HFFc6 (cell line): ENCODE results near the gene DNAJC21. TPM values are rescaled to one million over a fixed set of nuclear protein-coding genes. Genes with fewer than 3 reads are reported as not detected.

Experiments used
- DNase-seq: peaks from one replicate; pipeline ENCODE4 v3.0.0-alpha.2; 2018
- H3K27ac Mint-ChIP-seq: 2 replicates; pipeline ENCODE4 v1.8.0; 2020; ENCODE audit warnings: mild to moderate bottlenecking, mixed read lengths
- H3K27me3 Mint-ChIP-seq: 2 replicates; pipeline ENCODE4 v1.8.0; 2021; ENCODE audit warnings: mild to moderate bottlenecking, moderate library complexity, mixed read lengths; ENCODE audit not compliant: insufficient read depth
- H3K36me3 Mint-ChIP-seq: 2 replicates; pipeline ENCODE4 v1.8.0; 2021; ENCODE audit warnings: low read depth, mixed read lengths
- H3K4me1 Mint-ChIP-seq: 2 replicates; pipeline ENCODE4 v1.8.0; 2020; ENCODE audit warnings: low read depth, mixed read lengths
- H3K4me3 Mint-ChIP-seq: 2 replicates; pipeline ENCODE4 v1.8.0; 2020; ENCODE audit warnings: mild to moderate bottlenecking, moderate library complexity, mixed read lengths
- H3K9me3 Mint-ChIP-seq: 2 replicates; pipeline ENCODE4 v1.8.0; 2020; ENCODE audit warnings: mild to moderate bottlenecking, mixed read lengths
- total RNA-seq, 6 experiments: library from RNA; stranded (reverse); fragmentation: NEBNext Ultra II Directional; extraction: Animal tissue kit (Norgen Biotek cat#: 25700); gene quantifications; 2 replicates in 1 of 6; 3 replicates in 5 of 6; pipeline ENCODE4 v1.2.3, GENCODE V29; 2021
- TF ChIP-seq, protein P1 (sequence below): fragments of 200-600 bp; sonication (generic); IDR thresholded peaks from 2 replicates; pipeline ENCODE4 v1.5.0; 2021; ENCODE audit warnings: antibody characterized with exemption, mild to moderate bottlenecking

The DNAJC21 gene
- total RNA-seq, 6 experiments from 2014 or later = 38.2 to 46.8 (median 45.9) TPM

DNA sequence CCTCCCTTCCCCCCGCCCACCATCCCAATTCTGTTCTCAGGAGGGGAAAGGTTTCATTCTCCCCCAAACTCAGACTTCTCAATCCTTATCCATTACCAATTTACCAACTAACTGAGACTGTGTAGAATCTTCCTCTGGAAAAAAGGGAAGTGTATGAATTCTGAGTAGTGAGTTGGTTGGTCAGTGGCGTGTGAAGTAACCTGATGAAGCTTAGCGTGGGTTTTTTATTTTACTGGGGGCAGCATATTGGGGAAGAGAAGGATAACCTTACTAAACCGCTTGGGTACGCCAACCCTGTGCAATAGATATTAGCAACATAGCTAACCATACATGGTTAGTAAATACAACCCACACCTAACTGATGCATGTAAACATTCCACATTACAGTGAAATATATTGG is 1.1 kb upstream of the DNAJC21 start:
- TF ChIP-seq, protein P1, sequence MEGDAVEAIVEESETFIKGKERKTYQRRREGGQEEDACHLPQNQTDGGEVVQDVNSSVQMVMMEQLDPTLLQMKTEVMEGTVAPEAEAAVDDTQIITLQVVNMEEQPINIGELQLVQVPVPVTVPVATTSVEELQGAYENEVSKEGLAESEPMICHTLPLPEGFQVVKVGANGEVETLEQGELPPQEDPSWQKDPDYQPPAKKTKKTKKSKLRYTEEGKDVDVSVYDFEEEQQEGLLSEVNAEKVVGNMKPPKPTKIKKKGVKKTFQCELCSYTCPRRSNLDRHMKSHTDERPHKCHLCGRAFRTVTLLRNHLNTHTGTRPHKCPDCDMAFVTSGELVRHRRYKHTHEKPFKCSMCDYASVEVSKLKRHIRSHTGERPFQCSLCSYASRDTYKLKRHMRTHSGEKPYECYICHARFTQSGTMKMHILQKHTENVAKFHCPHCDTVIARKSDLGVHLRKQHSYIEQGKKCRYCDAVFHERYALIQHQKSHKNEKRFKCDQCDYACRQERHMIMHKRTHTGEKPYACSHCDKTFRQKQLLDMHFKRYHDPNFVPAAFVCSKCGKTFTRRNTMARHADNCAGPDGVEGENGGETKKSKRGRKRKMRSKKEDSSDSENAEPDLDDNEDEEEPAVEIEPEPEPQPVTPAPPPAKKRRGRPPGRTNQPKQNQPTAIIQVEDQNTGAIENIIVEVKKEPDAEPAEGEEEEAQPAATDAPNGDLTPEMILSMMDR = no peak
- Mint-ChIP-seq H3K36me3 (peaks cover 32% of the 10 kb centered on the region), H3K27me3 (no peaks in the 10 kb centered on the region; the same call in 1 of the 2 replicates), H3K27ac (no peak overlapping the region), H3K9me3 (no peaks in the 10 kb centered on the region), H3K4me1 (peaks cover 39% of the 10 kb centered on the region), H3K4me3 (no peak overlapping the region)
- no peak for DNase-seq

DNA sequence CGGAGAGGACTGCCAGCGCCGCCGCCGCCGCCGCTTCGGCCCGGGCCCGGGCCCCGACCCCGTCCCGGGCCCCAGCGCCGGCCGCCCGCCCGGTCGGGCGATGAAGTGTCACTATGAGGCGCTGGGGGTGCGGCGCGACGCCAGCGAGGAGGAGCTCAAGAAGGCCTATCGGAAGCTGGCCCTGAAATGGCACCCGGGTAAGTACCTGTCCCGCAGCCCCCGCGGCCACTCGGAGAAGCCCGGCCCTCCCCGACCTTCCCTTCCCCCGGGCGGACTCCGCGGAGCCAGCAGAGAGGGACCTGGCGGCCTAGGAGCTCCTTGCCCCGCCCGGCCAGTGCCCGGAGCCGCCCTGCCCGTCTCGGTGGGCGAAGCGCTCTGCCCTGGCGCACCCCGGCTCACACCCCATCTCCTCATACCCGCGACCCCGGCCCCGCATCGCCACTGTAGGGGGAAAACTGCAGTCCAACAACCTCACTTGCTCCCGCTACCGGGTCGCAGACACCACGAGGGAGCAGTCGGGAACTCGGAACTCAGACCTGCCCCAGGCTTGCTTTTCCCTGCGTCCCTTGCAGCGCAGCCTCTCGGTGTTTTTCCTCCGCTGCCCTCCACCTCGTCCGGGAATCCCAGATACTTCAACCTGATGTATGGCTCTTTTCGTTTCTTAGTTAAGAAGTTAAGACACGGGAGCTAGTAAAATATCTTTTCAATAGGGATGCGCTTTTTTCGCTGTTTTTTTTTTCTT is 532 bp downstream of the DNAJC21 start:
- Mint-ChIP-seq H3K27ac (peak overlapping the region; percentile 74), H3K4me3 (peak overlapping the region; percentile 86), H3K4me1 (peaks cover 29% of the 10 kb centered on the region), H3K36me3 (peaks cover 28% of the 10 kb centered on the region), H3K27me3 (no peaks in the 10 kb centered on the region; the same call in none of the 2 replicates), H3K9me3 (no peaks in the 10 kb centered on the region)
- DNase-seq = peak; percentile 76
- TF ChIP-seq, protein P1 = no peak

DNA sequence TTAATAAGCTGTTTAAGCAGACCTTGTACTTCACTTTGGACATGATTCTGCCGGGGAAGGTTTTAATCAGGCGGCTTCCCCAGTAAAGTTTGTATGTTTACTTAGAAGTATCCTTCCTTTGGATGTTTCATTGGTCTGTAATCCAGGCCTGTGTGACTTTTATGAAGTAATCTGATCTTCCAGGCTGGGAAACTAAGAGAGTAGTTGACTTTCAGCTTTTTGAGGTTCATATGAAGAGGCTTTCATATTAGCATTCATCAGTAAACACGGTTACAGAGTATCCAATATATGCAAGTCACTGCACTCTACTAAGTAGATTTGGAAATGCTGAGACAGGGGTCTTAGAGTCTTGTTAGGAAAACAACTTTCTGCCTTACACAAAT is 1.1 kb downstream of the DNAJC21 start:
- peaks cover 23% of the 10 kb centered on the region for H3K36me3 Mint-ChIP-seq

DNA sequence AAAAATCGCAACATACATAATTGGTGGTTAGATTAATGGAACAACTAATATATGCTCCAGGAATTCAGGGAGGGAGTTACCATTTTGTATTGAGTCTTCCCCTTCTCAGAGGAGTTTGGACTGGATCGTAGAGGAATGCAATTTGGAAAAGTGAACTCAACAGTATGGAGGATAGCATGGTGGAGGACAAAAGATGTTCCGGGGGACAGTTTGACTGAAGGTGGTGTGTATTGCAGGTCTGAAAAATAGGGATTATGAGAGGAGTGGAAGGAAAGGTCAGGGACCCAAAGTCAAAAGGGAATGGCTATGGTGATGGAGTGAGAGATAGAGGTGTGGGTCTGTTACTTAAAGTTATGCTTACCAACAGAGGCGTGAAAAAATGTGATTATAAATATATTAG is 1.5 kb downstream of the DNAJC21 start:
- Mint-ChIP-seq H3K27ac (peak overlapping the region; percentile 74), H3K36me3 (peaks cover 25% of the 10 kb centered on the region), H3K4me3 (peak overlapping the region; percentile 86), H3K27me3 (no peaks in the 10 kb centered on the region; the same call in none of the 2 replicates), H3K9me3 (no peaks in the 10 kb centered on the region), H3K4me1 (peaks cover 30% of the 10 kb centered on the region)
- TF ChIP-seq, protein P1 = no peak
- DNase-seq = no peak

More for the DNA sequence above, 1.1 kb downstream of the DNAJC21 start:
- DNase-seq = peak; percentile 63
- peak overlapping the region; percentile 86 for H3K4me3 Mint-ChIP-seq
- TF ChIP-seq, protein P1 = no peak
- H3K27ac Mint-ChIP-seq = peak overlapping the region; percentile 74
- H3K4me1 Mint-ChIP-seq = peaks cover 30% of the 10 kb centered on the region
- H3K27me3 Mint-ChIP-seq = no peaks in the 10 kb centered on the region; the same call in none of the 2 replicates
- no peaks in the 10 kb centered on the region for H3K9me3 Mint-ChIP-seq

DNA sequence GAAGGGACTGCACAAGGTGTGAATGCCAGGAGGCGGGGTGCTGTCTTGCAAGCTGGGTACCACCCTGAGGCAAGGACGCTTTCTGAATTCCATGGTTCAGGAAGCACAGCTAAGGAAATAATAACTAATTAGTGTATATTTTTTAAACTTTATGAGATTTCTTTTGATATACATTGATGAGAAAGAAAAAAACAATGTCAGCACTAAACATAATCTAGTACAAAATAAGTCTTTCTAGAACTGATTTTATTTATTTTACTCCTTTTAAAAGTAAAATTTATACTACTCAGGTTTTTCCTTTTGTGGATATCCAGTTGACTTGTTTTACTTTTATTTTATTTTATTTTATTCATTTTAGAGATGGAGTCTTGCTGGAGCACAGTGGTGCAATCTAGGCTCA is 3.6 kb downstream of the DNAJC21 start:
- DNase-seq = no peak
- no peak overlapping the region for H3K4me3 Mint-ChIP-seq
- TF ChIP-seq, protein P1 = no peak
- H3K9me3 Mint-ChIP-seq = no peaks in the 10 kb centered on the region
- peaks cover 30% of the 10 kb centered on the region for H3K4me1 Mint-ChIP-seq
- peaks cover 28% of the 10 kb centered on the region for H3K36me3 Mint-ChIP-seq
- no peak overlapping the region for H3K27ac Mint-ChIP-seq
- no peaks in the 10 kb centered on the region; the same call in none of the 2 replicates for H3K27me3 Mint-ChIP-seq
